NCI-H446 treated with DMSO at 0.1 percent for 48 hours (cell line): ENCODE data around the gene HDAC4.

Source experiments
- DNase-seq: peaks from one replicate; lab custom pipeline; 2025; lab: John Stamatoyannopoulos, UW

The HDAC4 gene

DNA sequence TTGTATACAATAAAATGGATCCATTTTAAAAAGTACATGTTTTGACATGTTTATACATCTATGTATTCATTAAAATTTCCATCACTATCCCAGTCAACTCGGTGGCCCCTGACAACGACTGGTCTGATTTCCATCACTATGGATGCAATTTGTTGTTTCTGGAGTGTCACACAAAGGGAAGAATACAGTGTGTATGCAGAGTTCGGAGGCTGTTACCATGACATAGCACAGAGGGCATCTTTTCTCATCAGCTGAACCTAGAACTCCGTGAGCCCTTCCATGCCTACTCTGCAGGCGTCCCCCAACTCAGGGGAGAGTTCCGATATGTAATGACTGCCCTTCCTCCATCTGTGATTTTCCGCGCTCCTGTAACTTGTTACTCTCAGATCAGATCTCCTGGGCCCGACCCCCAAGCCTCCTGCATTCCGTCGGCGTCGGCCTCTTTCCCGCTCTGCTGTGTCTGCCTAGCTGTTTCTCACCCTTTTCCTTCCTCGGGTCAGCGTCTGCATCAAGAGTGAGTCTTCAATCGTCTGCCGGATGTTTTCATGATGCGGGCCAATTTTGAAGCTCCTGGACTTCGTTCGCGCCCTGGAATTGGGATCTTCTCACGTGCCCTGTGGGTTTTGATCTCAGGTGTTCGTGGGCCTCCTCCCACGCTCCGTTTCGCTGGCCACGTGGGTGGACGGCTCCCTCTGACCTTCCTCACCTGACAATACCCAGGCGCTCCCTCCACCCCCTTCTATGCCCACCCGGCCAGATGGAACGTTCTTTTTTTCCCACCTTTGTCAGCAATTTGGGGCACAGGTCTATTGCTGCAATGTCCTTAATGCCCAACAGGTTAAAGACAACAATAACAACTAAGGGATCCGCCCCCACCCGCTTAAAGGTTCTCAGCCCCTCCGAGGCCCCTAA is 391.9 kb downstream of the HDAC4 start:
- DNase-seq, result no peak

DNA sequence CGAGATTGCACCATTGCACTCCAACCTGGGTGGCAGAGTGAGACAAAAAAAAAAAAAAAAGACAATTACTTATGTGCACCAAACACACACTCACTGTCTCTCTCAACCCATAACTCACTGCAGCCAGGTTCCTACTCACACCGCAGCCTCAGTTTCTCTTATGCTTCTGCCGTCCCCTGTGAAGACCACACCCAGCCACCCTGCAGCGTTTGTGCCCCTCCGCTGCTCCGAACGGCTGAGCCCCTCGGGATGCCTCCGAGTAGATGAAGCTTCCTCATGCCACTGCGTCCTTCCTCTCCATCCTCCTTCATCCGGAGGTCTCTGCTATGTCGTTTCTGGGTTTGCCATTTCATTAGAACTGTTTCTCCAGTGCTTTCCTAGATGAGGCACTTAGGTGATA is 392.8 kb downstream of the HDAC4 start:
- DNase-seq, result no peak

DNA sequence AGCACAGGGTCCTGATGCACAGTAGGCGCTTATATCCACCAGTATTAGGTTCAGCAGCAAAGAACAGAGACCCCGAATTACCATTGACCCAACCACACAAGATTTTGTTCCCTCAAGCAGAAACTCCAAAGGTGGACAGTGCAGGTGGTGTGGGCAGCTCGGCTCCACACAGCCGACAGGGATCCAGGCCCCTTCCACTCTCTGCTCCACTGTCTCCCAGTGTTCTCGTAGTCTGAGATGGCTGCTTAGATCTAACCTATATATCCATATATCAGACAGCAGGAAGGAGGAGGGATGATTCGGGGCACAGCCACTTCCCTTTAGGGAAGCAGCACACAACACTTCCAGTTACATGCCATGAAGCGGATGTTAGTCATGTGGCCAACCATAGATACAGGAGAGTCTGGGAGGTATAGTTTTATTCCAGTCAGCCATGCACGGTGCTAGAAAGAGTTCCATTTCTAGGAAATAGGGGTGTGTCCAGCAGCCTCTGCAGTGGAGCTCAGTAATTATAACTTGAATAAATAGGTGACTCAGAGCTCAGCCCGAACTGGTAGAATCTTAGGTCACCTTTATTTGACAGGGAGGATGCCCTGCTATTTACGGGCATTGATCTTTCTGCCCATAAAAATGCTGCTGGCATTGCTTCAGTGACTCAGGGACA is 394.1 kb downstream of the HDAC4 start:
- no peak for DNase-seq

DNA sequence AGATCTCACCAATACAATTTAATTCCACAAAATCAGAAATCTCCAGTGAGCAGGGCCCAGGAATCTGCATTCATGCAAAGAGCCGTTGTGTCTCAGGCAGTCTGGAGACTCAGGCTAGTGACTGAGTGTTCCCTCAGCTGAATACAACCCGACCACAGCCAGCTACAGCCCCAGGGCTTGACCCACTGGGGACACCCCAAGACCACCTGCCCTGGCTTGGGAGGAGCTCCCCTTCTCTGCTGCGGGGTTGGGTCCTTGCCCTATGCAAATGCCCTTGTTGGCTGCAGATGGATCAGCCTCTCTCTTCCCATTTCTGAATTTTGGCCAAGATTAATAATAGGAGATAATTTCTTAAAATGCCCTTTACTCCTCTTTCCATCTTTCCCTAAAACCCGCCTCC is 395.2 kb downstream of the HDAC4 start:
- no peak for DNase-seq

DNA sequence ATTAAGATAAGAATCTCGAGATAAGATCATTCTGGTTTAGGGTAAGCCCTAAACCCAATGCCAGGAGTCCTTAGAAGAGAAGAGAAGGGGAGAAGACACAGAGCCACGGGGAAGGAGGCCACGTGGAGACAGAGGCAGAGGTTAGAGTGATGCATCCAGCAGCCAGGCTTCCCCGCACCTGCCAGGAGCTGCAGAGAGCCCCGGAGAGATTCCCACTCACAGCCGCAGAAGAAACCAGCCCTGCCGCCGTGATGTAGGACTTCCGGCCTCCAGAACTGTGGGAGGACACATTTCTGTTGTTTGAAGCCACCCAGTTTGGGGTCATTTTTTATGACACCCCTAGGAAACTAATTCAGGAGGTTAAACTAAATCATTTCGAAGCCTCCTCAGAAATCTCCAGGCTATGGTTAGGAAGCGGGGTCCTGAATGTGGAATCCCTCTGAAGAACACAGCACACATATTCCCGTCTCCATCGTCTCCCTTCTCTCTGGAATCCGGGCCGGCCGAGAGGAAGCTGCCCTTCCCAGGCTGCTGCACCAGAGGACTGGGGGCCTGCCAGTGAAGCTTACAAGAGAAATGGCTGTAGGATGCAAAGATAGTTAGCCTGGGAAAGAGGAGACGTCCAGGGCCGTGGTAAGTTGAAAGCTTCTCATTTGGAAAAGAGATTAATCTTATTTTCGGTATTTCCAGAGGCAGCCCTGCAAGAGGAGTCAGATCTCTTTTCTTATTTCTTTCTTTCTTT is 396.4 kb downstream of the HDAC4 start:
- no peak for DNase-seq

DNA sequence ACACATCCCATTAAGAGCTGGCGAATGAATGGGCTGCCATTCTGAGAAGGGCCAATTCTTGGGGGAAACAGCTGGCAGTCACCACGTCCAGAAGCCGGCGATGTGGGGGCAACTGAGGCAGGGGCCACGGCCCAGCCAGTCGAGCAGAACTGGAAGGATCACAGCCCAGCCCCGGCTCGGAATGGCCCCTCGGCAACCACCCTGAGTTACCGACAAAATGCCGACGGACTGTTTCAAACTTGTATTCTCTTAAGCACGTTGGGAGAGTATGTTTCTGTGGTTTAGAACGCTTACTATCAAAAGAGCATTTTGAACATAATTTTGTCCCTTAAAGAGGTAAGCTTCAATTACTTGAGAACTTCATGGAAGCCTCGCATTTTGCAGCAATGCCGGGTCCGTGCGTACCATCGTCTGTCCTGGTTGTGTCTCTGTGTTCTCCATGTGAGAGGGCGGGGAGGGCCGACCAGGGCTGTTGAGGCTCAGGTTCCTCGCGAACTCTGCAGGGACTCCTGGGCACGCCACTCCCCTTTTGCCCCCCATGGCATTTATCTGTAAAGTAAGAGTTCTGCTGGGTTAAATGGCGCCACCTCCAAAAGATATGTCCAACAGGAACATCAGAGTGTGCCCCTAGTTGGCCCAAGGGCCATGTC is 397.1 kb downstream of the HDAC4 start:
- DNase-seq, result no peak

DNA sequence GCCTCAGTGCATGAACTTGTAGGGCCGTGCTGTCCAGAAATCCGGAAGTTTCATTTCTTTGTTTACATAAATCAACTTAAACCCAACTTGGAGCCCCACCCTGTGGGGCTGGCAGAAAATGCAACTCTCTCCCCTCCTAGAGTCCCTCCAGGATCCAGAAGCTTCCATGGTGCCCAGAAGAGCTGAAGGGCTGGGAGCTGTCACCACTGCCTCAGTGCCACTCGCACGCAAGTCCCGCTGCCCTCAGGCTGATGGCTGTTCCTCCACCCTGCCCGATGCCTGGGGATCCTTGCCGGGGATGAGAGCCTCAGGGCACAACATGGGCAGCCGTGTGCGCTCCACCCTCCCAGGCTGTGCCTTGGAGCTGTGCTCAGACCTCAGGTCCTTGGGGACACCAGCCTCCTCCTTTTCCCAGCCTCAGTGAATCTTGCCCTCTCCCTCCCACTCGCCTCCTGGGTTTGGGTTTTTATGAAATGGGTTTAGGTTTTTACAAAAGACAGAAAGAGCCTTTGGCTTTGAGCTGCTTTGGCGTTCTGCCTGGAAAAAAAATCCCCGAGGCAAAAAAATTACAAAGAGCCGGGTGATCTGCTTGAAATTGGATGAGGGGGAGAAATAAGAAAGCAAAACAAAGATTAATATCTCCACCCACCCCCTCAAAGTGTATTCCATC is 397.7 kb downstream of the HDAC4 start:
- no peak for DNase-seq

DNA sequence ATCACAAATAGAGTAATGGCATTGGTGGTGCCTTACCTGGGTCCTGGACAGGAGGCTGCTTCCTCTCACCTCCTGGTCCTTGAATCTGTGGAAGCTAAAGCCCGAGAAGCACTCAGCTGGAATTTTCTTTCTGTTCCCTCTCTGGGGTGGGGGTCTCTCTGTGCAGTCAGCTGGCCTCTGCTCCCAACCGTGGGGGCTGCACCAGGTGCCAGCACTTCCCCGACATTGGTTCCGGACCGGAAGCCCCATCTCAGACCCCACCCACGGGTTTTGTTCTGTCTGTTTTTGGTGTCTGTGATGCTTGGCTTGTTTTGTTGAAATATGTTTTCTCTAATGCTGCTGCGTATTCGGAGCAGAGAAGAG is 398.2 kb downstream of the HDAC4 start:
- DNase-seq, result no peak

DNA sequence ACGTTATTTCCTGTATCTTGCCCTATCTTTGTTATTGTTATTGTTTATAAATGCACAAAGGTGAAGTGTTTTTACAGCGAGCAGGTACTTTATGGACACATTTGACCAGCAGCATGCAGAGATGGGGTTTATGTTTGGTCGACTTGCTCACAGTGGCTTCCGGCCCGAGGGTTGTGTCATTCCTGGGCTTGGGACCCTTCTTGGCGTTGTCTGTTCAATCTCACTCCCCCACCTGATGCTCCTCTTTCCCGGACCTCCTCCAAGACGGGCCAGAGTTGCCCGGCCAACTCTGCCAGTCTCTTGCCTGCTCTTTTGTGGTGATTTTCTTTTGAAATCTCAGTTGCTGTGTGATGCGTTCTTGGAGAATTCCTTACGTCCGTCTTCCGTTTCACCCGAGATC is 399.0 kb downstream of the HDAC4 start:
- no peak for DNase-seq

DNA sequence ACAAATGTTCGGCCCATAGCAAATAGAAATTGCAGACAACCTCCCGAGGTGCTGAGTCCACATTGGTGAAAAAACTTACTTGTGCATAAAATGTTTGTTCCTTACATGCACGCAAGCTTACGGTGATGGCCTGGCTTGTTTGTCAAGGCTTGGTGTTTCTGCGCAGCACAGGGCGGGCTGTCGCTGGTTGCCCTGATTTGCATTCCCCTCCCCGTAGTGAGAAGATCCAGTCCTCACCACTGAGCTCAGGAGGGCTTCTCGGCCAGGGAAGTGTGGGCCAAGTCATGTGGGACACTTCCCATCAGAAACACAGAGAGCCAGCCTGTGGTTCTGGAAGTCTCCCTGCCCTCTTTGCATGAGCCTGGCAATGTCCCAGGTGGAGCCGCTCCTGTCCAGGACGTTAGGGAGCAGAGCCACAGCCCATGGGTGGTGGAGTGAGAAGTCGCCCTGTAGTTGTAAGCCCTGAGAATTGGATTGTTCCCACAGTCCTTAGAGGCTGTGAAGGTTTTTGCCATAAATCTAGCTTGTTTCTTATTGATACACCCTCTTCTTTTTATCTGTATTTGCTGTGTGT is 400.2 kb downstream of the HDAC4 start:
- no peak for DNase-seq

DNA sequence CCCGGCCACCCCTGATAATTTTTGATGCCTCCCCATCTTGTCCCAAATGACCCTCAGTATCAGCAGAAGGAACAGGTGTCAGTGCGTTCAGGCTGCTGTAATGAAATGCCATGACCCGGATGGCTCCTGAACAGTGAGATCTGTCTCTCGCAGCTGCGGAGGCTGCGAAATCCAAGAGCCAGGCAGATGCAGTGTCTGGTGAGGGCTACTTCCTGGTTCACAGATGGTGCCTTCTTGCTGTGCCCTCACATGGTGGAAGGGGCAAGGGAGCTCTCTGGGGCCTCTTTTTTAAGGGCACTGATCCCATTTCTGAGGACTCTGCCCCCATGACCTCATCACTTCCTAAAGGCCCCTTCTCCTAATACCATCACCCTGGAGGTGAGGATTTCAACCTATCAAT is 400.7 kb downstream of the HDAC4 start:
- DNase-seq, result no peak

DNA sequence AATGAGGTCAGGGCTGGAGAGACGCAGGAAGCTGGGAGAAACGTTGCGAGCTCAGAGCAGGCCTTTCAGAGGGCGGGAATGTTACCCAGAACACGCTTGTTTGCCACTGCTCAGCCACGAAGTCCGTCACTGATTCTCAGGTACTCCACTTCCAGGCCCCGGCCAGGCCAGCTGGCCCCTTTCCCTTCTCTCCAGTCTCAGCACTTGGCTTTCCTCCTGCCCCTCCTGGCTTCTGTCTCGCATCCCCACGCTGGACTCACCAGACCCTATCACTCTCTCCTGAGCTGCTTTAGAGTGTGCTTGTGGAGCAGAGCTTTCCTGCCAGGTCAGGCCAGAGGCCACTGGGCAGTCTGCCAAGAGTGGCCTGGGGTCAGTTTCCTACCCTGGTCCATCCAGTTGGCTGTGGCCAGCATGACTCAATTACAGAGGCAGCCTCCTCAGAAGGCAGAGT is 401.5 kb downstream of the HDAC4 start:
- no peak for DNase-seq

DNA sequence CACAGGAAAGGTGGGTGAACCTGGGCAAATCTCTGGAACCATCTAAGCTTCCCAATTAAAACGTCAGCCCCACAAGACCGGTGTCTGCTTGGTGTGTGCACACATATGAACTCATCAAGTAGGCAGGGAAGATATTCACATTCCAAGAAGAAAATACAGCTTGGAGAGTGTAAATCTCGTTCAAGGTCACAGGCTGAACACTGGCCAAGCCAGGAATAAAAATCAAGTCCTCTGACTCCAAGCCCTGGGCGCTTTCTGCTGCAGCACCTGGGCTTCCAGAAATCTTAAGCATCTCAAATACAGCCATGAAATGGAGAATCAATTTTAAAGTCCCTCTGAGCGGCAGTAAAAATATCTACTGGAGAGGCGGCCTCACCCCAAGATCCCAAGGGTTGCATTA is 402.0 kb downstream of the HDAC4 start:
- DNase-seq, result no peak
